ENCODE measurements around the gene EFHC2. TPM values are rescaled to one million over a fixed set of nuclear protein-coding genes. Genes with fewer than 3 reads are reported as not detected.

EFHC2 gene
- not detected in 2 replicates for total RNA-seq (2014; rRNA removed; shearing (Covaris generic))
- not detected in 2 replicates for polyA plus RNA-seq (2014; cell fraction: nucleus; rRNA removed)

- DNase-seq (ENCODE audit: extremely low read depth, low read depth) = no peak
Observed at GRCh38 chrX:44343412-44344141, at the start of gene EFHC2. TSS of gene EFHC2 (minus strand) at chrX:44343672. CDS start at chrX:44343588, 84 bp downstream.

- DNase-seq (ENCODE audit: extremely low read depth, low read depth) = no peak
Observed at GRCh38 chrX:44392767-44393166, 49.3 kb upstream of the EFHC2 start.

GRCh38 chrX:44384688-44385338 lies 41.3 kb upstream of the EFHC2 start:
- DNase-seq (ENCODE audit: extremely low read depth, low read depth) = no peak

GRCh38 chrX:44382871-44383270 lies 39.4 kb upstream of the EFHC2 start:
- DNase-seq (ENCODE audit: extremely low read depth, low read depth) = no peak

DNA sequence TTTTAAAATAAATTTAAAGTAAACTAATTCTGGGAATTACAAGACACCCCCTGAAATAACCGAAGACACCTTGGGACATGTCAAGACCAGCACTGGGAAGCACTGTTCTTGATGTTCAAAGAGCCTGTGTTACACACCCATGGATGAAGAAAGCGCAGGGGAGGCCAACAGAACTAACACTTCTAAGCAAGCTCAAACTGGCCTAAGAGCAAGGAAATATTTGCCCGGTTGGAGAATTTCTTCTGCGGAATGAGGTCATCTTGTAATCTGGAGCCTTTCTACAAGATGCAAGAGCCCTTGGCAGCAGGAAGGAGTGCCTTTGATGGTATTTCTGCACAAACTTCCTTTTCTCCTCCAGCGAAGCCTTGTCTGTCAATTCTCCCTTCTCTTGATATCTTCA lies 9.3 kb upstream of the EFHC2 start:
- DNase-seq (ENCODE audit: extremely low read depth, low read depth) = no peak

DNA sequence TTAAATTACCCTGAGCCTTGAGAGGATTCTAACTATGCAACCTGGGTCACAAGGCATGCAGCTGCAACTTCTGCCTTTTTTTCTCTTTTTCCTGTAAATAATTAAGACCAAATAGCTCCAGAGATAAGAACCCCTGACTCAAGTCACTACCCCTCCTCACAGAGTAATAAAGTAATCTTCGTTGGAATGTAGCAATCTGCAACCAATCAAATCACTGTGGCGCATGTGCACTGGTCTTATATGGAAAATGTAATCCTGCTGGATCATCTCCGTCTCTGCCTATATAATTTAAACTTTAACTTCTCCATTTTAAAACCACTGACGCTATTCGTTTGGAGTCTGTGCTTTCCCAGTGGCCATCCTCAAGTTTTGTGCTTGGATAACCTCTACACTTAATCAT lies 6.1 kb upstream of the EFHC2 start:
- no peak for DNase-seq (ENCODE audit: extremely low read depth, low read depth)

DNA sequence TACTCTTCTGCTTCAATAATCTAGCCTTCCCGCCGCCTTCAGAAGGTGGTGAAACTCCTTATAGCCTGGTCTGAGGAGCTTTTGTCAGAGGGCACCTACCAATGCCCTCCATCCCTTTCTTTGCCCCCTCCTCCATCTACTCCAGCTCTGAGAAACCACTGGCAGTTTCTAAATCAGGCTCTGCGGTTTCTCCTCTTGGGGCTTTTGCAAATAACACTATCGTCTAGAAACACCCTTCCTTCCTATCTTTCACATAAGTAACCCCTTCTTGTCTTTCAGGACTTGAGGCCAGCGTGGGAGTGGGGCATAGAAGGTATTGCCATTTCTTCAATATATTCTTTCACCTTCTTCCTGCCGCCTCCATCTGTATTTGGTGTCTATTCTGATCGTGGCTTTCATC lies 1.2 kb upstream of the EFHC2 start:
- DNase-seq (ENCODE audit: extremely low read depth, low read depth) = no peak

GRCh38 chrX:44344194-44344593 lies 722 bp upstream of the EFHC2 start:
- DNase-seq (ENCODE audit: extremely low read depth, low read depth) = no peak

- no peak for DNase-seq (ENCODE audit: extremely low read depth, low read depth)
Observed at GRCh38 chrX:44342866-44343265, 606 bp downstream of the EFHC2 start.

DNA sequence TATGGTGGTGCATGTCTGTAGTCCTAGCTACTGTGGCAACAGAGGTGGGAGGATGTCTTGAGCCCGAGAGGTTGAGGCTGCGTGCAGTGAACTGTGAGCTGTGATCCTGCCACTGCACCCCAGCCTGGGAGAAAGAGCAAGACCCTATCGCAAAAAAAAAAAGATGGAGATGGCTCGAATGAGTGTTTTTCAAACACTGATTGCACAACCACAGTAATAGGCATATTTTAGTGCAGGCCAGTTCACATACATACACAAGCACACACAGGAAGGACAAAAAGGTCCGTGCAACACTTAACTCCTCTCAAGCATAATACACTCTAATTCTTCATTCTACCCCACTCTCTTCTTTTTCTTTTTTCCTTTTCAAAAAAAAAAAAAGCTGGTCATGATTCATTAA lies 5.1 kb downstream of the EFHC2 start:
- no peak for DNase-seq (ENCODE audit: extremely low read depth, low read depth)

GRCh38 chrX:44332437-44332836 lies 11.0 kb downstream of the EFHC2 start:
- no peak for DNase-seq (ENCODE audit: extremely low read depth, low read depth)

- DNase-seq (ENCODE audit: extremely low read depth, low read depth) = no peak
Observed at GRCh38 chrX:44330227-44330626, 13.2 kb downstream of the EFHC2 start.

DNA sequence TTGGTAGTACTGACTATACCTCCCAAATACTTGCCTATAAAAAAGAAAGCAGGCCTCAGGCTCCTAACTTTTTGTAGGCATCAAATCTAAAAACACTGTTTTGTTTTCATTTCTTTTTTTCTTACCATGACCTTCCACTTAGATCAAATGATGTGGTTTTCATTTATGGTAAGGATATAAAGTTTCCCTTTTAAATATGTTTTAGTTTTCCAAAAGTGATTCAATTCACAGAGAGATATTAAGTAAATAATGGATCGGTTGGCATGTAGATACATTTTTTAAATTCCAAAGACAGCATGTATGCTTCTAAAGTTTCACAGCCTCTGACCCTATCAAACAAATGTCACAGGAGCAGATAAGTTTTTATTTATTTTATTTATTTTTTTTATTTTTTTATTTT lies 23.9 kb downstream of the EFHC2 start:
- no peak for DNase-seq (ENCODE audit: extremely low read depth, low read depth)

GRCh38 chrX:44317181-44317580 lies 26.3 kb downstream of the EFHC2 start:
- DNase-seq (ENCODE audit: extremely low read depth, low read depth) = no peak

GRCh38 chrX:44314808-44315207 lies 28.7 kb downstream of the EFHC2 start:
- DNase-seq (ENCODE audit: extremely low read depth, low read depth) = no peak

- DNase-seq (ENCODE audit: extremely low read depth, low read depth) = no peak
Observed at GRCh38 chrX:44314259-44314734, 29.2 kb downstream of the EFHC2 start.

- no peak for DNase-seq (ENCODE audit: extremely low read depth, low read depth)
Observed at GRCh38 chrX:44312421-44312820, 31.1 kb downstream of the EFHC2 start.

DNA sequence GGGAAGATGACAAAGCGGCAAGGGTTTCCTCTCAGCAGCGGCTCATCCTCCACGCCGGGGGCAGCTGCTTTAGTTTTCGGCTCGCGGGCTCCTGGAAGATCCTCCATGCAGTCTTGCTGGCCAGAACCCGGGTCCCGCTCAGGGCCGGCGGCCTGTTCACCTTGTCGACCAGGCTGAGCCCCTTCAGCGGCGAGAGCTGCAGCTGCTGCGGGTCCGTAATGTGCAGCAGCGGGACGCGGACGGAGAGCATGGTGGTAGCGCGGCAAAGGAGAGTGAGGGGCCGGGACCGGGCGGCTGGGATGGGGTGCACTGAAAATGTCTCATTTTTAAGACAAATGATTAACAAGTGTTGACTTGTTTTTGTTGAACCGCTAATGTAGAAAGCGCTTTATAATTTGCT lies 33.2 kb downstream of the EFHC2 start:
- DNase-seq (ENCODE audit: extremely low read depth, low read depth) = no peak

GRCh38 chrX:44308869-44309268 lies 34.6 kb downstream of the EFHC2 start:
- DNase-seq (ENCODE audit: extremely low read depth, low read depth) = no peak

DNA sequence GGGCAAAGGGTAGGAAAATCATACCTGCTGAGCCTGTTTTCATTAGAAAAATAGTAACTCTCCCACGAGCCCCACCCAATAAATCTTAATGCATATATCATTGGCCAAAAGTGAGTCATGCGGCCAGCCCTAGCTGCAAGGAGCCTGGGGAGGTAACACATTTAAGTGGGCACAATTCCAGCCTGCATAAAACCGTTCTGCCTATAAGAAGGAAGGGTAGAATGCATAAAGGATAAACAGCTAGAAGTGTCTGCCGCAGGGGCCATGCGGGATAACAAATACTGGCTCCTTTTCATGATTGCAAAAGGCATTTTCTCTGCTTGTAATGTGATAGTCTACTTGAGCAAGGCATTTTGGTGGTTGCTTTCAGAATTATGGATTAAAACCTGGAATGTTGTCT lies 37.1 kb downstream of the EFHC2 start:
- DNase-seq (ENCODE audit: extremely low read depth, low read depth) = no peak

- no peak for DNase-seq (ENCODE audit: extremely low read depth, low read depth)
Observed at GRCh38 chrX:44305921-44306320, 37.6 kb downstream of the EFHC2 start.

GRCh38 chrX:44303119-44303518 lies 40.4 kb downstream of the EFHC2 start:
- no peak for DNase-seq (ENCODE audit: extremely low read depth, low read depth)

Measured in NCI-H460 (cell line).